SK-N-SH treated with all-trans-retinoic acid at 6 μM for 48 hours (cell line): Measurements from ENCODE around the gene OR5C1.

ENCODE experiments used
- ATAC-seq: fragments of 200-7000 bp; cut with Tn5 transposase; 3 replicates; pipeline ENCODE4 v1.9.1; 2020; ENCODE audit warnings: mild to moderate bottlenecking, moderate library complexity
- ARNTL ChIP-seq: fragments of 450-650 bp; formaldehyde crosslinking; IDR thresholded peaks from 2 replicates; pipeline ENCODE4 v1.5.0; 2020; ENCODE audit warnings: low read depth, mild to moderate bottlenecking, moderate library complexity, borderline replicate concordance
- CREB5 ChIP-seq: fragments of 250-450 bp; sonication (Bioruptor Pico); IDR thresholded peaks from 2 replicates; pipeline ENCODE4 v1.5.1; 2020; ENCODE audit warnings: low read depth, mild to moderate bottlenecking, moderate library complexity
- CSDC2 ChIP-seq: fragments of 250-450 bp; sonication (Bioruptor Pico); IDR thresholded peaks from 2 replicates; pipeline ENCODE4 v1.5.0; 2020; ENCODE audit warnings: mild to moderate bottlenecking, moderate library complexity
- CSRNP3 ChIP-seq: fragments of 250-450 bp; sonication (Bioruptor Pico); IDR thresholded peaks from 2 replicates; pipeline ENCODE4 v1.5.1; 2021; ENCODE audit warnings: mild to moderate bottlenecking, moderate library complexity
- ESRRG ChIP-seq: fragments of 250-450 bp; sonication (Bioruptor Pico); IDR thresholded peaks from 2 replicates; pipeline ENCODE4 v1.6.1; 2021; ENCODE audit warnings: mild to moderate bottlenecking
- GLIS3 ChIP-seq: fragments of 250-450 bp; sonication (Bioruptor Pico); IDR thresholded peaks from 2 replicates; pipeline ENCODE4 v1.5.0; 2020; ENCODE audit warnings: mild to moderate bottlenecking, moderate library complexity
- ISL1 ChIP-seq: fragments of 250-450 bp; sonication (Bioruptor Pico); IDR thresholded peaks from 2 replicates; pipeline ENCODE4 v2.1.2; 2022; ENCODE audit warnings: mild to moderate bottlenecking, moderate library complexity
- OSR1 ChIP-seq: fragments of 250-450 bp; sonication (Bioruptor Pico); IDR thresholded peaks from 2 replicates; pipeline ENCODE4 v1.8.0; 2022; ENCODE audit warnings: moderate library complexity, mild to moderate bottlenecking, inconsistent platforms
- PPARA ChIP-seq: fragments of 250-450 bp; sonication (Bioruptor Pico); IDR thresholded peaks from 2 replicates; pipeline ENCODE4 v1.5.0; 2020; ENCODE audit warnings: mild to moderate bottlenecking, borderline replicate concordance
- RARB ChIP-seq: fragments of 250-450 bp; sonication (Bioruptor Pico); IDR thresholded peaks from 2 replicates; pipeline ENCODE4 v1.8.0; 2021; ENCODE audit warnings: mild to moderate bottlenecking, moderate library complexity
- SNAI2 ChIP-seq: fragments of 250-450 bp; sonication (Bioruptor Pico); IDR thresholded peaks from 2 replicates; pipeline ENCODE4 v1.5.0; 2020; ENCODE audit warnings: mild to moderate bottlenecking, moderate library complexity
- TCF4 ChIP-seq: fragments of 250-450 bp; sonication (Bioruptor Pico); IDR thresholded peaks from 2 replicates; pipeline ENCODE4 v1.8.0; 2021; ENCODE audit warnings: mild to moderate bottlenecking, moderate library complexity, borderline replicate concordance
- TOX ChIP-seq: fragments of 250-450 bp; sonication (Bioruptor Pico); IDR thresholded peaks from 2 replicates; pipeline ENCODE4 v1.8.0; 2021; ENCODE audit warnings: mild to moderate bottlenecking, moderate library complexity, borderline replicate concordance
- ZC3H10 ChIP-seq: fragments of 250-450 bp; sonication (Bioruptor Pico); IDR thresholded peaks from 2 replicates; pipeline ENCODE4 v1.5.1; 2021; ENCODE audit warnings: mild to moderate bottlenecking, moderate library complexity
- ZFP30 ChIP-seq: fragments of 450-650 bp; formaldehyde crosslinking; IDR thresholded peaks from 2 replicates; pipeline ENCODE4 v1.5.0; 2022; ENCODE audit warnings: mild to moderate bottlenecking, moderate library complexity
- ZNF565 ChIP-seq: fragments of 450-650 bp; formaldehyde crosslinking; conservative IDR thresholded peaks from 2 replicates; pipeline ENCODE4 v1.5.0; 2020; ENCODE audit warnings: low read depth, mild to moderate bottlenecking, moderate library complexity
- ZNF70 ChIP-seq: fragments of 450-650 bp; formaldehyde crosslinking; IDR thresholded peaks from 2 replicates; pipeline ENCODE4 v1.5.0; 2020; ENCODE audit warnings: mild to moderate bottlenecking, moderate library complexity
- ZNF8 ChIP-seq: fragments of 450-650 bp; formaldehyde crosslinking; IDR thresholded peaks from 2 replicates; pipeline ENCODE4 v1.5.0; 2020; ENCODE audit warnings: mild to moderate bottlenecking, moderate library complexity
- TF ChIP-seq, protein P1 (sequence below): fragments of 250-450 bp; sonication (Bioruptor Pico); IDR thresholded peaks from 2 replicates; pipeline ENCODE4 v1.5.0; 2020; ENCODE audit warnings: mild to moderate bottlenecking, moderate library complexity
- TF ChIP-seq, protein P2 (sequence below): fragments of 250-450 bp; sonication (Bioruptor Pico); IDR thresholded peaks from 2 replicates; pipeline ENCODE4 v1.8.0; 2020; ENCODE audit warnings: mild to moderate bottlenecking, moderate library complexity, borderline replicate concordance
- TF ChIP-seq, protein P3 (sequence below): fragments of 250-450 bp; sonication (Bioruptor Pico); IDR thresholded peaks from 2 replicates; pipeline ENCODE4 v1.8.0; 2021; ENCODE audit warnings: low read depth, mild to moderate bottlenecking, moderate library complexity, borderline replicate concordance

OR5C1 gene

GRCh38 chr9:122788831-122789230 lies at the start of gene OR5C1:
Gene OR5C1 (plus strand): TSS chr9:122788933. CDS start chr9:122788933, 0 bp downstream.
- TF ChIP-seq ZC3H10 (CRISPR knock-in tag), result no peak
- no peak for TF ChIP-seq ZNF8 (CRISPR knock-in tag)
- no peak for TF ChIP-seq PPARA (CRISPR knock-in tag)
- TF ChIP-seq, protein P1, sequence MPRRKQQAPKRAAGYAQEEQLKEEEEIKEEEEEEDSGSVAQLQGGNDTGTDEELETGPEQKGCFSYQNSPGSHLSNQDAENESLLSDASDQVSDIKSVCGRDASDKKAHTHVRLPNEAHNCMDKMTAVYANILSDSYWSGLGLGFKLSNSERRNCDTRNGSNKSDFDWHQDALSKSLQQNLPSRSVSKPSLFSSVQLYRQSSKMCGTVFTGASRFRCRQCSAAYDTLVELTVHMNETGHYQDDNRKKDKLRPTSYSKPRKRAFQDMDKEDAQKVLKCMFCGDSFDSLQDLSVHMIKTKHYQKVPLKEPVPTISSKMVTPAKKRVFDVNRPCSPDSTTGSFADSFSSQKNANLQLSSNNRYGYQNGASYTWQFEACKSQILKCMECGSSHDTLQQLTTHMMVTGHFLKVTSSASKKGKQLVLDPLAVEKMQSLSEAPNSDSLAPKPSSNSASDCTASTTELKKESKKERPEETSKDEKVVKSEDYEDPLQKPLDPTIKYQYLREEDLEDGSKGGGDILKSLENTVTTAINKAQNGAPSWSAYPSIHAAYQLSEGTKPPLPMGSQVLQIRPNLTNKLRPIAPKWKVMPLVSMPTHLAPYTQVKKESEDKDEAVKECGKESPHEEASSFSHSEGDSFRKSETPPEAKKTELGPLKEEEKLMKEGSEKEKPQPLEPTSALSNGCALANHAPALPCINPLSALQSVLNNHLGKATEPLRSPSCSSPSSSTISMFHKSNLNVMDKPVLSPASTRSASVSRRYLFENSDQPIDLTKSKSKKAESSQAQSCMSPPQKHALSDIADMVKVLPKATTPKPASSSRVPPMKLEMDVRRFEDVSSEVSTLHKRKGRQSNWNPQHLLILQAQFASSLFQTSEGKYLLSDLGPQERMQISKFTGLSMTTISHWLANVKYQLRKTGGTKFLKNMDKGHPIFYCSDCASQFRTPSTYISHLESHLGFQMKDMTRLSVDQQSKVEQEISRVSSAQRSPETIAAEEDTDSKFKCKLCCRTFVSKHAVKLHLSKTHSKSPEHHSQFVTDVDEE (CRISPR knock-in tag), result no peak
- TF ChIP-seq OSR1 (CRISPR knock-in tag), result no peak
- no peak for TF ChIP-seq CREB5 (CRISPR knock-in tag)
- no peak for TF ChIP-seq TOX
- no peak for TF ChIP-seq ZNF70 (CRISPR knock-in tag)
- TF ChIP-seq GLIS3 (CRISPR knock-in tag), result no peak
- no peak for TF ChIP-seq ARNTL (CRISPR knock-in tag)
- no peak for TF ChIP-seq ZFP30 (CRISPR knock-in tag)
- no peak for TF ChIP-seq ESRRG (CRISPR knock-in tag)
- TF ChIP-seq ZNF565, result no peak
- TF ChIP-seq CSRNP3 (CRISPR knock-in tag), result no peak
- TF ChIP-seq, protein P2, sequence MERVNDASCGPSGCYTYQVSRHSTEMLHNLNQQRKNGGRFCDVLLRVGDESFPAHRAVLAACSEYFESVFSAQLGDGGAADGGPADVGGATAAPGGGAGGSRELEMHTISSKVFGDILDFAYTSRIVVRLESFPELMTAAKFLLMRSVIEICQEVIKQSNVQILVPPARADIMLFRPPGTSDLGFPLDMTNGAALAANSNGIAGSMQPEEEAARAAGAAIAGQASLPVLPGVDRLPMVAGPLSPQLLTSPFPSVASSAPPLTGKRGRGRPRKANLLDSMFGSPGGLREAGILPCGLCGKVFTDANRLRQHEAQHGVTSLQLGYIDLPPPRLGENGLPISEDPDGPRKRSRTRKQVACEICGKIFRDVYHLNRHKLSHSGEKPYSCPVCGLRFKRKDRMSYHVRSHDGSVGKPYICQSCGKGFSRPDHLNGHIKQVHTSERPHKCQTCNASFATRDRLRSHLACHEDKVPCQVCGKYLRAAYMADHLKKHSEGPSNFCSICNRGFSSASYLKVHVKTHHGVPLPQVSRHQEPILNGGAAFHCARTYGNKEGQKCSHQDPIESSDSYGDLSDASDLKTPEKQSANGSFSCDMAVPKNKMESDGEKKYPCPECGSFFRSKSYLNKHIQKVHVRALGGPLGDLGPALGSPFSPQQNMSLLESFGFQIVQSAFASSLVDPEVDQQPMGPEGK (CRISPR knock-in tag), result no peak
- TF ChIP-seq ISL1 (CRISPR knock-in tag), result no peak
- no peak for TF ChIP-seq TCF4 (CRISPR knock-in tag)
- TF ChIP-seq SNAI2 (CRISPR knock-in tag), result no peak
- TF ChIP-seq, protein P3, sequence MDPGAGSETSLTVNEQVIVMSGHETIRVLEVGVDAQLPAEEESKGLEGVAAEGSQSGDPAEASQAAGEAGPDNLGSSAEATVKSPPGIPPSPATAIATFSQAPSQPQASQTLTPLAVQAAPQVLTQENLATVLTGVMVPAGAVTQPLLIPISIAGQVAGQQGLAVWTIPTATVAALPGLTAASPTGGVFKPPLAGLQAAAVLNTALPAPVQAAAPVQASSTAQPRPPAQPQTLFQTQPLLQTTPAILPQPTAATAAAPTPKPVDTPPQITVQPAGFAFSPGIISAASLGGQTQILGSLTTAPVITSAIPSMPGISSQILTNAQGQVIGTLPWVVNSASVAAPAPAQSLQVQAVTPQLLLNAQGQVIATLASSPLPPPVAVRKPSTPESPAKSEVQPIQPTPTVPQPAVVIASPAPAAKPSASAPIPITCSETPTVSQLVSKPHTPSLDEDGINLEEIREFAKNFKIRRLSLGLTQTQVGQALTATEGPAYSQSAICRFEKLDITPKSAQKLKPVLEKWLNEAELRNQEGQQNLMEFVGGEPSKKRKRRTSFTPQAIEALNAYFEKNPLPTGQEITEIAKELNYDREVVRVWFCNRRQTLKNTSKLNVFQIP (CRISPR knock-in tag), result no peak
- ATAC-seq, result no peak

- no peak for ATAC-seq
- TF ChIP-seq TCF4 (CRISPR knock-in tag), result no peak
- TF ChIP-seq ISL1 (CRISPR knock-in tag), result no peak
- TF ChIP-seq, protein P3 (CRISPR knock-in tag), result no peak
- TF ChIP-seq TOX, result no peak
- TF ChIP-seq CSDC2 (CRISPR knock-in tag), result no peak
- no peak for TF ChIP-seq ESRRG (CRISPR knock-in tag)
- no peak for TF ChIP-seq ZFP30 (CRISPR knock-in tag)
- no peak for TF ChIP-seq RARB (CRISPR knock-in tag)
- no peak for TF ChIP-seq ZNF8 (CRISPR knock-in tag)
- TF ChIP-seq ZC3H10 (CRISPR knock-in tag), result no peak
- no peak for TF ChIP-seq OSR1 (CRISPR knock-in tag)
- no peak for TF ChIP-seq SNAI2 (CRISPR knock-in tag)
- no peak for TF ChIP-seq CREB5 (CRISPR knock-in tag)
- no peak for TF ChIP-seq GLIS3 (CRISPR knock-in tag)
- TF ChIP-seq ARNTL (CRISPR knock-in tag), result no peak
- no peak for TF ChIP-seq ZNF565
- TF ChIP-seq, protein P2 (CRISPR knock-in tag), result no peak
- no peak for TF ChIP-seq PPARA (CRISPR knock-in tag)
- TF ChIP-seq CSRNP3 (CRISPR knock-in tag), result no peak
These were observed 46.7 kb upstream of the OR5C1 start, which contains the start of gene OR1L6 for GRCh38 chr9:122742003-122742402. Gene OR1L6 (plus strand): TSS chr9:122742303. CDS start chr9:122749848, 7,545 bp downstream.
